Middle frontal gyrus (tissue), 1 donor: ENCODE data around the gene OR10H1.
"Not testable (repeated sequence)": the region's sequence is repeated elsewhere in the genome, so short reads cannot be mapped to it uniquely, and the experiment has no call there.

Experiments
- DNase-seq: peaks from one replicate; pipeline ENCODE4 v3.0.0-alpha.2; 2015; ENCODE audit warnings: low spot score; ENCODE audit errors: extremely low spot score

OR10H1 gene

GRCh38 chr19:15828611-15829305 lies 13.3 kb upstream of the OR10H1 start:
- not testable (repeated sequence) for DNase-seq

GRCh38 chr19:15828121-15828610 lies 12.7 kb upstream of the OR10H1 start:
- DNase-seq = no peak

DNA sequence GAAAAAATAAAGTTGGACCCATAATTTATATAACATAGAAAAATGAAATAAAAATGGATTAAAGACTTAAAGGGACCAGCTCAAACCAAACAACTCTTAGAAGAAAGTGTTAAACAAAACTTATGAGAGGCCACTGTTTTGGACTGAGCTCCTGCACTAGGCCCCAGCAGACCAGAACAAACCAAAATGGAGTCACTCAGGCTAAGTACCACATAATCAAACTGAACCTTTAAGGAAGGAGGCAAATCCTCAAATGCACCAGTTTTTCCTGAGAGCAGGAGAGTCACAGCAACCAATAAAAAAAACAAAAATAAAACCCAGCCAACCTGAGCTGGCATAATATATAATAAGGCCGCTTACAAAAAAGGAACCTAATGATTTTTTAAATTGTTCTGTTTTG lies 10.3 kb upstream of the OR10H1 start:
- DNase-seq = no peak

DNA sequence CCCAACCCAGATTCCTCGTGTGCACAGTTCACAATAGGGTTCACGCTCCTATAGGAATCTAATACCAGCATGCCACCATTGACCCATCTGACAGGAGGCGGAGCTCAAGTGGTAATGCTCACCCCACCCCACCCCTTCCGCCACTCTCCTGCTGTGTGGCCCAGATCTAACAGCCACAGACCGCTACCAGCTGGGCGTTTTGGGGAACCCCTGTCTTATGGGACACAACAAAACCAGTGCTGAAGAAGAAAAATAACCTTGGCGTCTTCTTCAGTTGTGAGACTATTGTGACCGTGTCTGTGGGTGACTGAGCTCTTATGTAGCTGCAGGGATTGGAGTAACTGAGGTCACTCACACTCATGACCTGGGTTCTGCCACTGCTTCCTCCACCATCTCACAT lies 5.2 kb upstream of the OR10H1 start:
- DNase-seq = no peak

GRCh38 chr19:15813916-15814315 lies 1.5 kb downstream of the OR10H1 start:
- no peak for DNase-seq

- DNase-seq = no peak
These were observed 3.3 kb downstream of the OR10H1 start for GRCh38 chr19:15812060-15812722.

GRCh38 chr19:15811476-15811875 lies 4.0 kb downstream of the OR10H1 start:
- DNase-seq = no peak

DNA sequence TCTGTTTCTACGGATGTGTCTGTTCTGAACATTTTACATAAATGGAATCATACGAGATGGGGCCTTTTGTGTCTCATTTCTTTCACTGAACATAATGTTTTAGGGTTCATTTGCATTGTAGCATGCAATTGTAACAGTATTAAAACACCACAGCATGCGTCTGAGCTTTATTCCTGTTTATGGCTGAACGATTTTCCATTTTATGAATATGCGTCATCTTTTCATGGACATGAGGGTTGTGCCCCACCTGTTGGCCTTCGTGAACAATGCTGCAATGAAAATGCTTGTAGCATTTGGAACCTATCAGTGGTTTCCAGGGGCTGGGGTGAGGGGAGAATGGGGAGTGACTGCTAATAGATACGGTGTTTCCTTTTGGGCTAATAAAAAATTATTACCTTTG lies 5.1 kb downstream of the OR10H1 start:
- DNase-seq = no peak

DNA sequence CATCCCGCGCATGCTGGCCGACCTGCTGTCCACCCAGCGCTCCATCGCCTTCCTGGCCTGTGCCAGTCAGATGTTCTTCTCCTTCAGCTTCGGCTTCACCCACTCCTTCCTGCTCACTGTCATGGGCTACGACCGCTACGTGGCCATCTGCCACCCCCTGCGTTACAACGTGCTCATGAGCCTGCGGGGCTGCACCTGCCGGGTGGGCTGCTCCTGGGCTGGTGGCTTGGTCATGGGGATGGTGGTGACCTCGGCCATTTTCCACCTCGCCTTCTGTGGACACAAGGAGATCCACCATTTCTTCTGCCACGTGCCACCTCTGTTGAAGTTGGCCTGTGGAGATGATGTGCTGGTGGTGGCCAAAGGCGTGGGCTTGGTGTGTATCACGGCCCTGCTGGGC lies 21.2 kb downstream of the OR10H1 start:
- DNase-seq = not testable (repeated sequence)

GRCh38 chr19:15790096-15790495 lies 25.4 kb downstream of the OR10H1 start:
- DNase-seq = no peak

GRCh38 chr19:15788594-15789270 lies 26.7 kb downstream of the OR10H1 start:
- DNase-seq = no peak

DNA sequence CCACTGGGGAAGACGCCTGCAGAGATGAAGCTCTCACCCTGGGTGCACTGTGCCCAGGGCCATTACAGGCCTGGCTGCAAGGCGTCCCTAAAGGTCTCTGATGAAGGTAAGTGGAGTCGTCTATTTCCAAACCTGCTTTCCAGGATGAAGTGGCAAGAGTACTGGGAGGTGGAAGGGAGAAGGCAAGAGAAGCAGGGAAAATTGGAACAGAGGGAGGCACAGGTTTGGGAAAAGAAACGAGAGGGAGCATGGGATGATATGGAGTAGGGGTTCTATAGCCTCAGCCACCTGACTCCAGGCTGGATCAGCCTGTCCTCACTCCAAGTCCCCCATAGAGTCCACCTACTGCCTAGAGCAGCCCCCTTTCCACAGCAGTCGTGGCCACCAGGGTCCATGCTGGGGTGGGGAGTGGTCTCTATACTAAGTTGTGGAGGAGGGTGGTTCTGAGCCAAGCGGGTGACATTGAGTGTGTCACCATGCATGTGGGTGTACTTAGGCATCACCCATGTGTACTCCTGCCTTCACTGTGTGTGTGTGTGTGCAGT lies 27.8 kb downstream of the OR10H1 start, which contains the start of gene OR10H5:
TSS of gene OR10H5 (plus strand) at position 51 of the 545 bp plus-strand sequence. CDS start 6,388 bp downstream, outside the sequence.
- no peak for DNase-seq

GRCh38 chr19:15782896-15783295 lies 32.6 kb downstream of the OR10H1 start:
- DNase-seq = not testable (repeated sequence)

- DNase-seq = no peak
These were observed 33.3 kb downstream of the OR10H1 start for GRCh38 chr19:15782211-15782610.

DNA sequence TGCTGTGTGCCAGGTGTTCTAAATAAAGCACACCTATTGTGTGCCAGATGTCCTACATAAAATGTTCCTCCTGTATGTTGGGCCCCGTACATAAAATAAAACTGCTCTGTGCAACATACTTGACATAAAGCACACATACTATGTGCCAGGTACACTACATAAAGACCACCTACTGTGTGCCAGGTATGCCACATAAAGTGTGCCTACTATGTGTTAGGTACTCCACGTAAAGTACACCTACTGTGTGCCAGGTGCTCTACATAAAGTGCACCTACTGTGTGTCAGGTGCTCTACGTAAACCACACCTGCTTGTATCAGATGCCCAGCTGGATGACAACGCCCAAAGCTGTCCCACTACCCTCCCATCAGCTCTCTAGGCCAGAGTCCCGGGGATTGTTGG lies 33.8 kb downstream of the OR10H1 start:
- no peak for DNase-seq

DNA sequence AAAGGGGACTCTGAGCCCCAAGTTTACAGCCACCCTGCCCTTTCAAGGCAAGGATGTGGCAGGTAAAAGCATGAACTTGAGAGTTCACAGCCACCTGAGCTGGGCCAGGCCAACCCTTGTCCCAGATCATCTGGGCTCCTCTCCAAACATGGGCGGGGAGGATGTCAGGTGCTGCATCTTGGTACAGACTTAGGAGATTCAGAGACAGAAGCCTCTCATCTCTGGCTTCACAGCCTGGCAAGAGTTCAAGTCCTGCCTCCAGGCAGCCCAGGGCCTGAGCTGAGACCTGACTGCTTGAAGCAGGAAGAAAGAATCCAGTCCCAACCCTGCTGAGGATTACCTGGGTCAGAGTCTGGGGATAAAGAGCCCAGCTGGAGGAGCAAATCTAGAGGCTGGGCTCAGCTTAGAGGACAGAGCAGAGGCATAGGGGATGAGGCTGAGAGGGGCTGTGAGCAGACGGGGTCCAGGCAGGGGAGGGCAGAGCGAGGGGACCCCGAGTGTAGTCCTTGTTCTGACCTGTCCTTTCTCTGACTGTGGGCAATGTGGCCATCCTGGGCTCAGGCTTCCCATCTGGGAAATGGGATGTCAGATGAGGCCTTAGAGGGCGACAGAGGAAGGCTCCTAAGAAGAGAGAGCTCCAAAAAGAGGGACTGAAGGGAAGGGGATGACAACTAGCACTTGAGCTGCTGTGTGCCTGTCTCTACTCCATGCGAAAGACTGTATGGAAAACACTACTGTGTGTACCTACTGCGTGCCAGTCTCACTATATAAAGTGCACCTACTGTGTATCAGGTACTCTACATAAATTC lies 34.6 kb downstream of the OR10H1 start:
- DNase-seq = no peak

- peak; percentile 53 for DNase-seq
These were observed 35.5 kb downstream of the OR10H1 start for GRCh38 chr19:15779756-15780476.

DNA sequence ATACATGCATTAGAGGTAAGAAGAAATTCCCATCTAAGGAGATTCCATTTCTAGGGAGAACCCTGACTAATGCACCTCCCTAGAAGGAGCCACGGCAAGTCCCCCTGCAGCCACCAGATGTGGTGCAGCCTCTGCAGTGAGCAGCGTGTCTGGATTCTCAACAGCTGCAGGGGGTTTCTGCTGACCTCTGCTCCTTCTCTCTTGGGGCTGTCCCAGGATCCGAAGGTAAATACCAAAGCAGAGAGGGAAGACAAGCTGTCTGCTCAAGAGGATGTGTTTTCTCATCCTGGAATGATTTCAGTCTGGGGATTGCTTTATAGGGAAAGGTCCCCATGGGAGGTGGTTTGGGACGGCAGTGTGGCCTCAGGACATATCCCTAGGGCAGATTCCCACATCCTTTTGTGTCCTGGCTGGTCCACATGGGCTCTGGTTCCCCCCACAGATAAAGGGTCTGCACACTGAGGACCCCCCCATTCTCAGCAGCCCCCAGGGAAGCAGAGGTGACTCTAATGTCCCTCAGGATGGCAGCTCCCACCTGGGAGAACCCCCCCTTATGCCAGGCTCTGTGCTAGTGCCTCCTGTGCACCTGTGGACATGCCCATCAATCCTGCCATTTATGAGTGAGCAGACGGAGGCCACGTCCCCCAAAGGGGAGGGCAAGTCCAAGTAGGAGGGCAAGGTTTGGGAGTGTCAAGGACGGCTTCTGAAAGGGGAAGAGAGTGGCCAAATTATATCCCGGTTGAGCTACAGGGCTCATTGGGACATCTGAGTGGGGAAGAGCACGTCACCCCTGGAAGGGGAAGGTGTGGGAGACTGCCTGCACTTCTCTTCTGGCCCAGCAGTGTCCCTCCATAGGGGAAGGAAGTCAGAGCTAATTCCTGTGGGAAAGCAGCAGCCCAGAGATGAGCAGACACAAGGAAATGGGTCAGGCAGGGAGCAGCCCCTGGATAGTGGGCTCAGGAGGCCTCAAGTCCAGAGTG lies 38.2 kb downstream of the OR10H1 start:
- no peak for DNase-seq

GRCh38 chr19:15776264-15776663 lies 39.2 kb downstream of the OR10H1 start:
- DNase-seq = no peak
